H1 (cell line): ENCODE results near the gene PRKCA. TPM values are rescaled to one million over a fixed set of nuclear protein-coding genes. Genes with fewer than 3 reads are reported as not detected.

Experiments
- CTCF ChIA-PET: fragments of 300-600 bp; sonication (Branson Sonifier 250); formaldehyde crosslinking; loops from one replicate; lab custom pipeline; 2021; ENCODE audit not compliant: partially characterized antibody; lab: Charles Lee
- POLR2A ChIA-PET: fragments of 300-600 bp; sonication (Branson Sonifier 250); formaldehyde crosslinking; loops from one replicate; lab custom pipeline; 2021; ENCODE audit warnings: inconsistent platforms; ENCODE audit not compliant: partially characterized antibody; lab: Charles Lee
- DNase-seq, 2 experiments: peaks; one replicate each; pipeline versions ENCODE4 v3.0.0 to v3.0.0-alpha.2; 2010 to 2022; ENCODE audit warnings: low spot score in 2 of 2, low read depth in 1 of 2, mixed read lengths in 1 of 2
- FAIRE-seq: peaks from 2 replicates; lab custom pipeline; 2011; peaks lifted over from hg19 to GRCh38; lab: Jason Lieb, UNC
- H2AFZ ChIP-seq: 2 replicates; pipeline ENCODE4 v1.8.1; 2012; ENCODE audit warnings: low read length, inconsistent platforms
- H2AK5ac ChIP-seq: 2 replicates; pipeline ENCODE4 v1.6.1; 2013; ENCODE audit warnings: low read depth, low read length
- H2BK120ac ChIP-seq: replicated peaks from 2 replicates; pipeline ENCODE3; 2013; ENCODE audit warnings: low read depth, low read length, inconsistent platforms
- H2BK12ac ChIP-seq: 2 replicates; pipeline ENCODE4 v1.6.1; 2013; ENCODE audit warnings: low read depth, low read length
- H2BK15ac ChIP-seq: 2 replicates; pipeline ENCODE4 v1.6.1; 2013; ENCODE audit warnings: low read length
- H2BK20ac ChIP-seq: 2 replicates; pipeline ENCODE4 v1.6.1; 2013; ENCODE audit warnings: low read length
- H2BK5ac ChIP-seq: 2 replicates; pipeline ENCODE4 v1.6.1; 2013; ENCODE audit warnings: low read depth, low read length
- H3K14ac ChIP-seq: 2 replicates; pipeline ENCODE4 v1.6.1; 2013; ENCODE audit warnings: inconsistent platforms; ENCODE audit not compliant: insufficient read length
- H3K18ac ChIP-seq: 2 replicates; pipeline ENCODE4 v1.6.1; 2013; ENCODE audit warnings: low read length; ENCODE audit errors: extremely low read depth
- H3K23ac ChIP-seq: 2 replicates; pipeline ENCODE4 v1.6.1; 2013; ENCODE audit warnings: inconsistent platforms; ENCODE audit not compliant: insufficient read length
- H3K23me2 ChIP-seq: 2 replicates; pipeline ENCODE4 v1.6.1; 2013; ENCODE audit warnings: low read depth, low read length
- H3K27ac ChIP-seq: 2 replicates; pipeline ENCODE4 v1.6.1; 2011; ENCODE audit warnings: low read depth, low read length, inconsistent platforms
- H3K27me3 ChIP-seq, 4 experiments: replicated peaks in 1 of 4; 1 replicate in 1 of 4; 2 replicates in 3 of 4; pipeline versions ENCODE4 v1.6.1 to v1.8.1; 2011 to 2013; ENCODE audit warnings: low read length in 3 of 4, mild to moderate bottlenecking in 3 of 4, inconsistent platforms in 2 of 4, mixed read lengths in 2 of 4, moderate library complexity in 1 of 4; ENCODE audit not compliant: control insufficient read depth in 3 of 4, insufficient read depth in 3 of 4; ENCODE audit errors: extremely low read depth in 1 of 4
- H3K36me3 ChIP-seq, 4 experiments: 2 replicates each; pipeline versions ENCODE4 v1.6.1 to v1.8.1; 2011 to 2013; ENCODE audit warnings: mild to moderate bottlenecking in 4 of 4, low read length in 3 of 4, moderate library complexity in 2 of 4, control low read depth in 1 of 4, inconsistent platforms in 1 of 4; ENCODE audit not compliant: insufficient read depth in 4 of 4, control insufficient read depth in 2 of 4
- H3K4ac ChIP-seq: replicated peaks from 2 replicates; pipeline ENCODE3; 2013; ENCODE audit warnings: low read length, low read depth, mixed read lengths, inconsistent platforms; ENCODE audit not compliant: insufficient read length
- H3K4me1 ChIP-seq, 4 experiments: replicated peaks in 1 of 4; 1 replicate in 1 of 4; 2 replicates in 3 of 4; pipeline versions ENCODE4 v1.6.1 to v1.8.1; 2011 to 2013; ENCODE audit warnings: low read length in 3 of 4, inconsistent platforms in 2 of 4, mixed read lengths in 1 of 4; ENCODE audit not compliant: insufficient read depth in 4 of 4, control insufficient read depth in 3 of 4
- H3K4me2 ChIP-seq, 2 experiments: 2 replicates each; pipeline versions ENCODE4 v1.6.1 to v1.8.1; 2011 to 2013; ENCODE audit warnings: low read depth in 2 of 2, low read length in 2 of 2, control low read depth in 1 of 2, inconsistent platforms in 1 of 2, mild to moderate bottlenecking in 1 of 2; ENCODE audit not compliant: insufficient read depth in 1 of 2
- H3K4me3 ChIP-seq, 4 experiments: fragments of 200-600, 300-600 bp in 1 of 4; sonication (generic), shearing (Covaris generic), sonication (Bioruptor Twin) in 1 of 4; 2 replicates each; pipeline versions ENCODE4 v1.5.1 to v1.8.1; 2011 to 2016; ENCODE audit warnings: low read length in 4 of 4, low read depth in 3 of 4, control low read depth in 2 of 4, inconsistent platforms in 2 of 4, mild to moderate bottlenecking in 2 of 4, mixed read lengths in 1 of 4, moderate library complexity in 1 of 4; ENCODE audit not compliant: insufficient read depth in 2 of 4; ENCODE audit errors: extremely low read depth in 1 of 4
- H3K56ac ChIP-seq: replicated peaks from 2 replicates; pipeline ENCODE3; 2013; ENCODE audit warnings: low read depth, mild to moderate bottlenecking, mixed read lengths, low read length, inconsistent platforms; ENCODE audit not compliant: insufficient read length
- H3K79me1 ChIP-seq: 2 replicates; pipeline ENCODE4 v1.6.1; 2013; ENCODE audit warnings: low read depth, low read length, control low read depth
- H3K79me2 ChIP-seq, 2 experiments: 2 replicates each; pipeline versions ENCODE4 v1.6.1 to v1.8.1; 2012 to 2013; ENCODE audit warnings: low read length in 2 of 2, mild to moderate bottlenecking in 2 of 2, inconsistent platforms in 1 of 2; ENCODE audit not compliant: insufficient read depth in 2 of 2, control insufficient read depth in 1 of 2
- H3K9ac ChIP-seq, 4 experiments: replicated peaks in 1 of 4; 1 replicate in 1 of 4; 2 replicates in 3 of 4; pipeline versions ENCODE4 v1.6.1 to v1.8.1; 2011 to 2013; ENCODE audit warnings: low read depth in 3 of 4, low read length in 3 of 4, control low read depth in 2 of 4, mild to moderate bottlenecking in 2 of 4, moderate library complexity in 2 of 4, inconsistent platforms in 1 of 4; ENCODE audit errors: extremely low read depth in 1 of 4
- H3K9me3 ChIP-seq, 2 experiments: 2 replicates each; pipeline versions ENCODE4 v1.6.1 to v1.8.1; 2012 to 2013; ENCODE audit warnings: mild to moderate bottlenecking in 2 of 2, moderate library complexity in 2 of 2, control low read depth in 1 of 2, inconsistent platforms in 1 of 2, low read depth in 1 of 2, low read length in 1 of 2, mixed read lengths in 1 of 2; ENCODE audit not compliant: insufficient read depth in 2 of 2
- H4K20me1 ChIP-seq, 2 experiments: replicated peaks in 1 of 2; 2 replicates each; pipeline versions ENCODE3 to v1.8.1; 2011 to 2013; ENCODE audit warnings: inconsistent platforms in 2 of 2, low read length in 2 of 2, mild to moderate bottlenecking in 1 of 2; ENCODE audit not compliant: insufficient read depth in 2 of 2, control insufficient read depth in 1 of 2
- H4K5ac ChIP-seq: 2 replicates; pipeline ENCODE4 v1.6.1; 2013; ENCODE audit warnings: low read length, low read depth, mixed read lengths, inconsistent platforms; ENCODE audit not compliant: insufficient read length
- H4K8ac ChIP-seq: 2 replicates; pipeline ENCODE4 v1.8.0; 2013; ENCODE audit warnings: mild to moderate bottlenecking, moderate library complexity, low read length, inconsistent platforms; ENCODE audit not compliant: insufficient read depth; ENCODE audit errors: extremely low read depth
- H4K91ac ChIP-seq: replicated peaks from 2 replicates; pipeline ENCODE3; 2013; ENCODE audit warnings: low read length, mixed read lengths, inconsistent platforms; ENCODE audit not compliant: insufficient read length
- JUN ChIP-seq: IDR thresholded peaks from 2 replicates; pipeline ENCODE4 v1.6.1; 2011; ENCODE audit warnings: low read depth, mild to moderate bottlenecking, improper control_type of control experiment, low read length
- RFX5 ChIP-seq: IDR thresholded peaks from 2 replicates; pipeline ENCODE4 v1.6.1; 2011; ENCODE audit warnings: low read depth, low read length, improper control_type of control experiment, borderline replicate concordance
- SUZ12 ChIP-seq: fragments of 200-600 bp; sonication (generic); IDR thresholded peaks from 2 replicates; pipeline ENCODE4 v1.6.1; 2012; ENCODE audit warnings: mild to moderate bottlenecking, inconsistent platforms, low read length, moderate library complexity, mixed read lengths
- TAF7 ChIP-seq: optimal IDR thresholded peaks from 2 replicates; pipeline ENCODE3; 2011; ENCODE audit warnings: low read depth, mild to moderate bottlenecking, inconsistent platforms, low read length, moderate library complexity, borderline replicate concordance
- TEAD4 ChIP-seq: IDR thresholded peaks from 2 replicates; pipeline ENCODE4 v1.6.1; 2012; ENCODE audit warnings: low read depth, low read length, inconsistent platforms, mixed read lengths
- WGBS, 2 experiments: shearing (Covaris generic) in 1 of 2; methylation state at CpG; one replicate each; pipeline versions ENCODE4 v1.1.6 to v1.1.7; 2013 to 2015; ENCODE audit warnings: low lambda C conversion rate in 2 of 2, mixed read lengths in 2 of 2, inconsistent platforms in 1 of 2, low coverage in 1 of 2, missing lambda C conversion rate in 1 of 2; ENCODE audit not compliant: insufficient replicate concordance in 2 of 2, insufficient coverage in 1 of 2, insufficient read length in 1 of 2; ENCODE audit errors: extremely low coverage in 1 of 2, missing lambda C conversion rate in 1 of 2; 5-methylcytosine and 5-hydroxymethylcytosine counted together
- polyA plus RNA-seq, 7 experiments: library from polyadenylated mRNA; depleted of rRNA in 3 of 7; stranded (reverse) in 5 of 7; unstranded in 2 of 7; fragments of >200 nt in 5 of 7; fragments of 200-250 nt in 2 of 7; gene quantifications; 1 replicate in 5 of 7; 2 replicates in 1 of 7; 4 replicates in 1 of 7; pipeline versions ENCODE4 v1.2.1 to v1.2.3, GENCODE V29; 2011 to 2013; ENCODE audit warnings: missing spikeins in 2 of 7, mixed read lengths in 2 of 7
- total RNA-seq: library from RNA; stranded (reverse); fragmentation: NEBNext Ultra II Directional; extraction: Animal tissue kit (Norgen Biotek cat#: 25700); gene quantifications from 2 replicates; pipeline ENCODE4 v1.2.1, GENCODE V29; 2021

The PRKCA gene
- total and polyA plus RNA-seq, 2 of the 8 experiments (the other 6 are each of a cell fraction or from before 2014, with no cell fraction given), result 5.8 to 17.8 TPM

DNA sequence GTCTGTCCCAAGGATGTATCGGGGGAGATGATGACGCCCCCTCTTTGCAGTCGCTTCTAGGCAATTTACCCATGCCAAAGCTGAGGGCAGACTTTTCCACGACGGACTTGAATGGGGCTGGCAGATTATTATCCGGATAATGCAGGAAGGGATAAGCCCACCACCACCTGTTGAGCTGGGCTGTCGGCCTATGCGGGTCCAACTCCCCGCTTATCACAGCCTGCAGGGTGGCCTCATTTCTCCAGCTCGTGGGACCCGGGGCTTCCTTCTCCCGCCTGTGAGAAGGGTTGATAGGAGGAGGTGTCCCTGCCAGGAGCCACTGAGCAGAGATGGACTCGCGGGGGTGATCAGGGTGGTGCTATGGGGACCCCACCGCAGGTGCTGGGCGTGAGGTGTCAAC lies 533.1 kb downstream of the PRKCA start:
- Histone ChIP-seq H2BK20ac (no peak overlapping the region), H3K4me1 (peaks cover 0 to 6% (median 2%) of the 10 kb centered on the region in 4 experiments; a peak in 5 of 7 replicates), H2AFZ (no peak overlapping the region), H2BK5ac (no peak overlapping the region), H3K79me2 (no peaks in the 10 kb centered on the region), H3K4ac (no peak overlapping the region), H3K9ac (no peak overlapping the region), H3K4me2 (peak overlapping the region; percentile 77 to 79), H3K9me3 (no peaks in the 10 kb centered on the region), H4K8ac (no peak overlapping the region; the same call in 1 of the 2 replicates), H3K23me2 (peaks cover 5% of the 10 kb centered on the region; the same call in 1 of the 2 replicates), H2AK5ac (no peak overlapping the region), H3K14ac (no peak overlapping the region), H4K5ac (no peak overlapping the region), H3K27me3 (peaks cover 0 to 13% (median 9%) of the 10 kb centered on the region in 4 experiments; a peak in 5 of 7 replicates), H2BK12ac (no peak overlapping the region), H3K27ac (no peak overlapping the region), H3K18ac (no peak overlapping the region), H3K79me1 (no peaks in the 10 kb centered on the region), H3K23ac (no peak overlapping the region), H3K56ac (no peak overlapping the region), H2BK120ac (no peak overlapping the region), H4K91ac (no peak overlapping the region), H3K36me3 (no peaks in the 10 kb centered on the region), H3K4me3 (peak overlapping the region; percentile 35 to 69 (median 50)), H4K20me1 (no peaks in the 10 kb centered on the region), H2BK15ac (no peak overlapping the region)
- DNase-seq (no peak), FAIRE-seq (no peak)
- TF ChIP-seq TAF7 (no peak), RFX5 (no peak), TEAD4 (no peak), SUZ12 (0 out of 2 replicates have a peak, but pooled peaks have one; percentile 24), JUN (no peak)
- 67% methylated on average over 16 of the region's 16 CpGs; no CpG with 5 or more reads in 1 of the 2 experiments for WGBS, 2 experiments
- ChIA-PET CTCF (interaction anchor here (0.6 to 2.3 kb wide), 9 partner anchors 9 to 140 kb away, joined by 3 to 6 read pairs (median 3); no protein-coding TSS in a partner anchor), POLR2A (interaction anchor here (1.3 kb wide), 1 partner anchor 22 kb away, joined by 4 read pairs; no protein-coding TSS in a partner anchor)
